IMR-90 (cell line): Measurements from ENCODE around the gene RFPL2.

Experiments used
- CEBPB ChIP-seq: IDR thresholded peaks from 2 replicates; pipeline ENCODE4 v1.6.1; 2012; ENCODE audit warnings: low read depth, low read length, improper control_type of control experiment
- CHD1 ChIP-seq: IDR thresholded peaks from 2 replicates; pipeline ENCODE4 v1.6.1; 2012; ENCODE audit warnings: low read depth, low read length, improper control_type of control experiment
- CTCF ChIP-seq: conservative IDR thresholded peaks from 2 replicates; pipeline ENCODE4 v1.5.1; 2012; ENCODE audit warnings: mild to moderate bottlenecking, low read depth, low read length, improper control_type of control experiment
- MAFK ChIP-seq: IDR thresholded peaks from 2 replicates; pipeline ENCODE4 v1.6.1; 2012; ENCODE audit warnings: low read depth, low read length, improper control_type of control experiment
- MXI1 ChIP-seq: IDR thresholded peaks from 2 replicates; pipeline ENCODE4 v1.6.1; 2012; ENCODE audit warnings: low read depth, mild to moderate bottlenecking, low read length, moderate library complexity, borderline replicate concordance
- POLR2A ChIP-seq: IDR thresholded peaks from 2 replicates; pipeline ENCODE4 v1.6.1; 2012; ENCODE audit warnings: mild to moderate bottlenecking, low read depth, low read length
- RAD21 ChIP-seq: IDR thresholded peaks from 2 replicates; pipeline ENCODE4 v1.6.1; 2012; ENCODE audit warnings: low read length, improper control_type of control experiment
- RCOR1 ChIP-seq: IDR thresholded peaks from 2 replicates; pipeline ENCODE4 v1.6.1; 2012; ENCODE audit warnings: mild to moderate bottlenecking, low read length, improper control_type of control experiment; ENCODE audit not compliant: insufficient replicate concordance
- RFX5 ChIP-seq: IDR thresholded peaks from 2 replicates; pipeline ENCODE4 v1.8.0; 2012; ENCODE audit warnings: low read depth, mild to moderate bottlenecking, low read length, moderate library complexity
- USF2 ChIP-seq: fragments of 150-350 bp; IDR thresholded peaks from 2 replicates; pipeline ENCODE4 v1.6.1; 2017; ENCODE audit warnings: mild to moderate bottlenecking, antibody characterized with exemption, low read length, low read depth

GRCh38 chr22:32208681-32209080, 3.8 kb upstream of the RFPL2 start:
- TF ChIP-seq USF2 (no peak), CTCF (no peak), POLR2A (no peak), RFX5 (no peak), RAD21 (no peak), MXI1 (no peak), MAFK (no peak), RCOR1 (no peak), CEBPB (no peak), CHD1 (no peak)
